BE2C (cell line): ENCODE measurements around the gene SLC23A3.

ENCODE experiments used
- DNase-seq: peaks from one replicate; pipeline ENCODE4 v3.0.0-alpha.2; 2020
- H3K27me3 ChIP-seq: fragments of 250-450 bp; sonication (Bioruptor Pico); 2 replicates; pipeline ENCODE4 v1.5.1; 2020; ENCODE audit warnings: mild to moderate bottlenecking
- H3K36me3 ChIP-seq: fragments of 250-450 bp; sonication (Bioruptor Pico); 2 replicates; pipeline ENCODE4 v1.5.1; 2020; ENCODE audit warnings: mild to moderate bottlenecking
- H3K4me1 ChIP-seq: fragments of 250-450 bp; sonication (Bioruptor Pico); 2 replicates; pipeline ENCODE4 v1.5.1; 2020
- H3K4me3 ChIP-seq: 2 replicates; pipeline ENCODE4 v1.5.1; 2011; ENCODE audit warnings: low read depth, low read length
- H3K9me3 ChIP-seq: fragments of 250-450 bp; sonication (Bioruptor Pico); 2 replicates; pipeline ENCODE4 v1.5.1; 2020
- TF ChIP-seq, protein P1 (sequence below): IDR thresholded peaks from 2 replicates; pipeline ENCODE4 v1.5.1; 2012; ENCODE audit warnings: mild to moderate bottlenecking, low read depth, low read length

The SLC23A3 gene

DNA sequence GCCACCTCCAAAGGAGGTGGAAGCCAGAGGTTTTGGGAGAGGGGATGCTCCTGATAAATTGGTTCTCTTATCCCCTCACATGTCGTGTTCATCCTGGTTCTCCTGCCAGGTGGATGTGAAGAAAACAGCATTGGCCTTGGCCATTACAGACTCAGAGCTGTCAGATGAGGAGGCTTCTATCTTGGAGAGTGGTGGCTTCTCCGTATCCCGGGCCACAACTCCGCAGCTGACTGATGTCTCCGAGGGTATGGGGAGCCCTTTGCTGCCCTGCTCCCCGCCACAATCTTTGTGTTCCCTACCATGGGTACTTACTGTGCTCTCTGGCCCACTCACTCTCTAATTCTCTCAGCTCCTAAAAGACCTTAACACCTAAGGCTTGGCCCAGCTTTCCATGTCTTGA lies 11.7 kb upstream of the SLC23A3 start:
- TF ChIP-seq, protein P1, sequence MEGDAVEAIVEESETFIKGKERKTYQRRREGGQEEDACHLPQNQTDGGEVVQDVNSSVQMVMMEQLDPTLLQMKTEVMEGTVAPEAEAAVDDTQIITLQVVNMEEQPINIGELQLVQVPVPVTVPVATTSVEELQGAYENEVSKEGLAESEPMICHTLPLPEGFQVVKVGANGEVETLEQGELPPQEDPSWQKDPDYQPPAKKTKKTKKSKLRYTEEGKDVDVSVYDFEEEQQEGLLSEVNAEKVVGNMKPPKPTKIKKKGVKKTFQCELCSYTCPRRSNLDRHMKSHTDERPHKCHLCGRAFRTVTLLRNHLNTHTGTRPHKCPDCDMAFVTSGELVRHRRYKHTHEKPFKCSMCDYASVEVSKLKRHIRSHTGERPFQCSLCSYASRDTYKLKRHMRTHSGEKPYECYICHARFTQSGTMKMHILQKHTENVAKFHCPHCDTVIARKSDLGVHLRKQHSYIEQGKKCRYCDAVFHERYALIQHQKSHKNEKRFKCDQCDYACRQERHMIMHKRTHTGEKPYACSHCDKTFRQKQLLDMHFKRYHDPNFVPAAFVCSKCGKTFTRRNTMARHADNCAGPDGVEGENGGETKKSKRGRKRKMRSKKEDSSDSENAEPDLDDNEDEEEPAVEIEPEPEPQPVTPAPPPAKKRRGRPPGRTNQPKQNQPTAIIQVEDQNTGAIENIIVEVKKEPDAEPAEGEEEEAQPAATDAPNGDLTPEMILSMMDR, result no peak
- H3K9me3 ChIP-seq, result no peaks in the 10 kb centered on the region
- H3K36me3 ChIP-seq, result peaks cover 21% of the 10 kb centered on the region
- H3K4me1 ChIP-seq, result no peaks in the 10 kb centered on the region
- no peak overlapping the region for H3K4me3 ChIP-seq
- no peak for DNase-seq
- no peaks in the 10 kb centered on the region for H3K27me3 ChIP-seq

DNA sequence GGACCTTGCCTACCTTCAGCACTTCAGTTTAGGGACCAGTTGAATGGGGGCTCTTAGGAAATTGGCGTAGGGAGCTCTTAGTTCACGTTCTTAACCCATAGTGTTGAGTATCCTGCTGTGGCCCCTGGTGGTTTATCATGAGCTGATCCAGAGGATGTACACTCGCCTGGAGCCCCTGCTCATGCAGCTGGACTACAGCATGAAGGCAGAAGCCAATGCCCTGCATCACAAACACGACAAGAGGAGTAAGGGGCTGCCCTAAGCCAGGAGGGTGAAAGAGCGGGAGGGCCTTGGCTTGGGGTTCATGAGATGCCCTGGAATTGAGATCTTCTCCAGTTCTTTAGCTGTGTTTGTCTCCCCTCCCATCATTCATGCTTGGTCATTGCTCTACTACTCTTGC lies 11.1 kb upstream of the SLC23A3 start:
- TF ChIP-seq, protein P1, result no peak
- peaks cover 21% of the 10 kb centered on the region for H3K36me3 ChIP-seq
- no peak for DNase-seq
- H3K27me3 ChIP-seq, result no peaks in the 10 kb centered on the region
- no peaks in the 10 kb centered on the region for H3K9me3 ChIP-seq
- H3K4me1 ChIP-seq, result no peaks in the 10 kb centered on the region
- no peak overlapping the region for H3K4me3 ChIP-seq

DNA sequence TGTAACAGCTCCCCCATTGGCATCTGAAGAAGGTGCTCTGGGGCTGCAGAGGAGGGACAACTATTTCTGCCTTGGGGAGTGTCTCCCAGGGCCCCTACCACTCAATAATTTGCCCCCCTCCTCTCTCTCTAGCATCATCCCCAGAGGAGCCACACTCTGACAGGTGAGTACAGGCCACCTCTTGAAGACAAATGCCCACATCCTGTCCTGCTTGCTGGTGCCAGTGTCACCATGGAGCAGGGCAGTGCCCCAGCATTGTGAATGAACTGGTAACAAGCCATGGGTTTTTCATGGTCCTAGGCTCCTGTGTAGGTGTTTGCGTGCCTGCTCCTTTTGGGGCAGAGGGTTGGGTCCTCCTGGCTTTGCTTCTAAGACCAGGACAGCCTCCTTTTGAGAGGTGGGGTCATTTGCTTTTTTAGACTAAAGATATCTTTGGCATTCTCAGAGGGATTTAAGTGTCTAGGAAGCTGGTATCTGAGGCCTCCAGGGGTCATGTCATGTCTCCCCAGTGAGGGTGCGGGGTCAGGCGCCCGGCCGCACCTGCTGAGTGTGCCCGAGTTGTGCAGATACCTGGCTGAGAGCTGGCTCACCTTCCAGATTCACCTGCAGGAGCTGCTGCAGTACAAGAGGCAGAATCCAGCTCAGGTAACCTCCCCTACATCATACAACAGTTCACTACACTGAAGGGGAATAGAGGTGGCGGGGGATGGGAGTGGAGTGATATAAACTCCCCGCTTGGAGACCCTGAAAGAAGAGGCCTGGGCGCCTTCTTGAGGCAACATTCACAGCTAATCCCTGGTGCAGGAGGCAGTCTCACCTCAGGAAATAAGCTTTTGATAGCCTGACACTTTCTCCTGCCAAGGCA lies 10.0 kb upstream of the SLC23A3 start:
- H3K4me1 ChIP-seq, result no peaks in the 10 kb centered on the region
- no peak for DNase-seq
- H3K9me3 ChIP-seq, result no peaks in the 10 kb centered on the region
- TF ChIP-seq, protein P1, result no peak
- peaks cover 21% of the 10 kb centered on the region for H3K36me3 ChIP-seq
- no peaks in the 10 kb centered on the region for H3K27me3 ChIP-seq
- no peak overlapping the region for H3K4me3 ChIP-seq

DNA sequence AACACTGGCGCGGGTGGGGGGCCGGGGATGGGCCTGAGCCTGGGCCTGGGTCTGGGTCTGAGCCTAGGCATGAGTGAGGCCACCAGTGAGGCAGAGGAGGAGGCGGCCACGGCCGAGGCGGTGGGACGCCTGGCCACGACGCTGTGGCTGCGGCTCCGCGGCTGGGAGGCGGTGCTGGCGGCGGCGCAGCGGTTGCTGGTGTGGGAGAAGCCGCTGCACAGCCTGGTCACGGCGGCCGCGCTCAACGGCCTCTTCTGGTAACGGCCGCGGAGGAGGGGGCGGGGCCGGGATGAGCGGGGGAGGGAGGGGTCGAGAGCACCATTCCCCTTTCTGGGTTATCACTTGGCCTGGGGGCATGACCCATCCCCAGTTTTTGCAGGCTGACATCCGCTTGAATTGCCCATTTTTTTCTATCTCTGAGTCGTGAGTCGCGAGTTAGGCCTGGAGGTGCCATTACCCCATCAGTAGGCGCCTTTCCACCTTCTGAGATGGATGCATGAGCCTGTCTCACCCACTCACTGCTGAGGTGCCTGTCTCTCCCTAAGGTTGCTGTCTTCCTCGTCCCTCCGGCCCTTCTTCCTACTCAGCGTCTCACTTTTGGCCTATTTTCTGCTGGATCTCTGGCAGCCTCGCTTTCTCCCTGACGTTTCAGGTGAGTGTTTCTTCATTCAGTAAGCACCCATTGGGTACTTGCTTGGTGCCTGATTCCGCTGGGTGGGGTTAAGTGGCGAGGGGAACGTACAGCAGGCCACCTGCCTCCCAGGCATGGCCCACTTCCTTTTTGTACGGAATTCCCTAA lies 8.7 kb upstream of the SLC23A3 start:
- Histone ChIP-seq H3K36me3 (peaks cover 20% of the 10 kb centered on the region), H3K27me3 (no peaks in the 10 kb centered on the region), H3K4me1 (no peaks in the 10 kb centered on the region), H3K4me3 (peak overlapping the region; percentile 66), H3K9me3 (no peaks in the 10 kb centered on the region)
- TF ChIP-seq, protein P1, result no peak
- DNase-seq, result peak; percentile 57

DNA sequence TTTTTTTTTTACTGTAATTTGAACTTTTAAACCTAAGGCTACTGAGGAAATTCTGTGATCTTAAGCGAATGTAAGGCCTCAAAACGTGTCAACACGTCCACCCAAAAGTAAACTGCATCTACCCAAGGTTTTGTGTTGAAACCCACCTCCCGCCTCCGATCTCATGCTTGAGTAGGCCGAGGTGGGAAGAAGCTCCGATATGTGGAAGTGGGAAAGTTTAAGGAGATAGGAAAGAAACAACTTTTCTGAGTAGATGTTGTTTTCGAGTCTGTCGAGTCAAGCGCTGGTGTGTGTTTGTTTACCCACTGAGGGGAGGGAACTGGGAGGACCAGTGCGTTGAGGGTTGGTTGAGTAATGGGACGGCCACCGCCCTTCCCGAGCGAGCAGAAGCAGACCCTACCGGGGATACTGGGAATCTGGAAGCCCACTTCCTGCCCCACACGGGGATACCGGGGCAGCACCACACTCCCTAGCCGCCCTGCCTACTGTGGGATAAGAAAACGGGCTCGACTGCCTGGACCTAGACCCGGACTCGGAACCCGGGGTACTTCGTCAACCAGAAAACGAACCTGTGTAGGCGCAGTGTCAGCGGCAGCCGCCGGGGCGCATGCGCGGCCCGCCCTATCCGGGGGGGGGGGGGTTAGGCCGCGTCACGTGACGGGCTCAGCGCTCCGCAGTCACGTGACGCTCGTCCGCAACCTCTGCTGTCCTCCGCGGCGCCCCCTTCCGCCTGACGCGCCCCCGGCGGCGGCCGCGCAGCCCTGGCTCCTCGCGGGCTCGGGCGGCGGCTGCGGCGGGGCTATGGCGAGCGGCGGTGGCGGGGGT lies 7.9 kb upstream of the SLC23A3 start, which contains the start of gene RETREG2:
TSS of gene RETREG2 (plus strand) at position 724 of the 825 bp plus-strand sequence. CDS start at position 802, 78 bp downstream.
- DNase-seq, result peak; percentile 90
- Histone ChIP-seq H3K4me3 (peak within 1 kb of the TSS; percentile 66), H3K4me1 (no peaks in the 10 kb centered on the region), H3K36me3 (peaks cover 23% of the 10 kb centered on the region), H3K27me3 (no peaks in the 10 kb centered on the region), H3K9me3 (no peaks in the 10 kb centered on the region)
- TF ChIP-seq, protein P1, result no peak; the same call in none of the 2 replicates
